GM19467 (cell line): ENCODE data around the gene RNF41.
"Not testable (repeated sequence)": the region's sequence is repeated elsewhere in the genome, so short reads cannot be mapped to it uniquely, and the experiment has no call there.

Source experiments
- ATAC-seq: cut with Tn5 transposase; IDR thresholded peaks from one replicate; pipeline ENCODE4 v1.9.1; 2021; ENCODE audit warnings: mild to moderate bottlenecking, moderate library complexity; ENCODE audit not compliant: unreplicated experiment

RNF41 gene

GRCh38 chr12:56213878-56214277 lies 7.8 kb downstream of the RNF41 start:
- no peak for ATAC-seq

- ATAC-seq, result no peak
Measured at GRCh38 chr12:56212361-56212760, 9.4 kb downstream of the RNF41 start.

DNA sequence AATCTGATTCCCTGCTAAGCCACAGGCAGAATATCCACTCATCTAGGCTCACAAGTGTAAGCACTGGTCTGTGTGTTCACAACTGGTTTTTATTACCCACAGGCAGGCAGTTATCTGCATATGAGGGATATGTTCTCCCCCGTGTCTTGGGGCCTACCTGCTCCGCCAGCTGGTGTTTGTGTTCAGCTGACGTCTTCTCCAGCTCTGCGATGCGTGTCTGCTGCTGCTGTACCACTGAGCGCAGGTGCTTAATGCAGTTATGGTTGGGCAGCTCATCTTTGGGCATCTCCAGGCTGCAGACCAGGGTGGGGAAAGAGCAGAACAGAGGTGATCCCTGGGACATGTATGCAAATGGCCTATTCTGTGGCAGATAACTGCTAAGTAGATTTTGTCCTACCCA lies 13.7 kb downstream of the RNF41 start:
- no peak for ATAC-seq

GRCh38 chr12:56206452-56207166 lies 15.1 kb downstream of the RNF41 start:
- no peak for ATAC-seq

GRCh38 chr12:56205445-56205844 lies 16.3 kb downstream of the RNF41 start:
- ATAC-seq, result no peak

DNA sequence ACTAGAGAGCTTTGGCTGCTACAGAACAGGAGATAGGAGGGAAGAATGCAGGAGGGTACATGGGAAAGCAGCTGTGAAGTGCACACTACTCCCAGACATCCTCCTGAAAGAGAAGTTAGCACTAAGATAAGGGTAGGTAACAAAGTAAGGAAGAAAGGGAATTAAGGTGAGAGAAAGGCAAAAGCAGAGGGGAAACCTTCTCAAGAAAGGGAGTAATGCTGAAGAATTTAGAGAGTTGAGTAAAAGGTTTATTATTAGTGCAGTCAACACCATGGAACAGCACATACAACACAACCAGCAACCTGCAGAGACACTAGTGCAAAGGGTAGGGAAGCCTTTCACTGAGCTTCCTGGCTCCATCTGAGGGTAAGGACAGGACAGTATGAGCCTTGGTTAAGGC lies 17.4 kb downstream of the RNF41 start:
- ATAC-seq, result no peak

DNA sequence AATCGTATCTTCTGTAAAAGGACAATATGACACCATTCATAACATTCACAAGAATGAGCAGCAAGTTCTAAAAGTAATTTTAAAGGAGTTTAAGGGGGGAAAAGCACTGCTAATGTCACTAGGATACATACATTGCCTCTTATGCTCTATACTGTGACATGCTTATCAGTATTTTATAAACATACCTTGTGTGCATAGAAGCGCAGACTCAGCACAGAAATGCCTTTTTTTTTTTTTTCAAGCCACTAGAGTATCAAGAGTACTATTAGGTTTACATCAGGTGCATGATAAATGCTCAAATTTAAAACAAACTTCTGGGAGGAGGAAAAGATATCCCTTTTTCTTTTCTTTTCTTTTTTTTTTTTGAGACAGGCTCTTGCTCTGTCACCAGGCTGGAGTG lies 18.9 kb downstream of the RNF41 start:
- no peak for ATAC-seq

DNA sequence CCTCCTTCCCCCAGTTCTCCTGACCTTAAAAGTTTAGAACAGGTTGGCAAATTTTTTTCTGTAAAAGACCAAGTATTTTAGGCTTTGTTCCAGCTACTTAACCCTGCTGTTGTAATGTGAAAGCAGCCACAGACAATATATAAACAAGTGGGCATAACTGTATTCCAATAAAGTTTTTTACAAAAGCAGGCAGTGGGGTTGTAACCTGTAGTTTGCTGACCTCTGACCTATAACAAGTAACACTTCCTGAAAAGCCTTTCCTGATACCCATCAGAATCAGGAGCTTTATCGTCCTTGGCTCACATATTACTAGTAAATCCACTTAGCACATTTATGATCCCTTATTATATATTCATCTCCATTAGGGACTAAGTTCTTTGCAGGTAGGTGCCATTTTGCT lies 19.4 kb downstream of the RNF41 start:
- no peak for ATAC-seq

DNA sequence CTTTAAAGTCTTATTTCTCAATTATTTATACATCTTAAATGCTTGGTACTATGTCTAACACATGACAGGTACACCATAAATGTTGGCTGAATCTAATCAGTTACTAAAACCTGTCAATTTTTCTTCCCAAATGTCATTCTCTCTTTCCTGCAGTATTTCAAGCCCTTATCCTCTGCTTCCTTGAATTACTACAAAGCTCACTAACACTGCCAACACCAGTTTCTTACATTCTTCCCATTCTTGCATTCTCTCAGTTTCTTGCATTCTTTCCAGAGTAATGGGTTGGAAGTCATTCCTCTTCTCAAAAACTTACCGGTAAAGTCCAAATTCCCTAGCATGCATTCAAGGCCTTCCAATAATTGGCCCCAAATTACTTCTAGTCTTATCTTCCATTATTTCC lies 22.9 kb downstream of the RNF41 start:
- no peak for ATAC-seq

- ATAC-seq, result no peak
Measured at GRCh38 chr12:56197921-56198635, 23.6 kb downstream of the RNF41 start.

GRCh38 chr12:56196818-56197550 lies 24.7 kb downstream of the RNF41 start:
- ATAC-seq, result not testable (repeated sequence)

- ATAC-seq, result no peak
Measured at GRCh38 chr12:56193025-56193578, 28.6 kb downstream of the RNF41 start.

DNA sequence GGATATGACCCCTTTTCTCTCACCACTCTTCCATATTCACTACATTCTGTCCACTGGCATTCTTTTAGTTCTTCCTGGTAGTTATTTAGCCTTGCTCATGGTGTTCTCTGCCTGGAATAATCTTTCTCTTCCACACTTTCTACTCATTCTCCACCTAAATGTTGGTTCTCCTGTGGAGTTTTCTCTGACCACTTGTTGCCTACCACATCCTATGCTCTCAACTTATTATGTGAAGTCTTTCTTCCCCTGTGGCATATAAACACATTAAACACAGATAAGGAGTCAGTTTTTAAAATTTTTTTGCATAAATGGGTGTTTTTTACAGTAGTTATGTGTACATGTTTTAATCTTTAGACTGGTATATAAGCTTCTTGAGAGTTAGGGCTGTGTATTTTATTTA lies 29.1 kb downstream of the RNF41 start:
- no peak for ATAC-seq

DNA sequence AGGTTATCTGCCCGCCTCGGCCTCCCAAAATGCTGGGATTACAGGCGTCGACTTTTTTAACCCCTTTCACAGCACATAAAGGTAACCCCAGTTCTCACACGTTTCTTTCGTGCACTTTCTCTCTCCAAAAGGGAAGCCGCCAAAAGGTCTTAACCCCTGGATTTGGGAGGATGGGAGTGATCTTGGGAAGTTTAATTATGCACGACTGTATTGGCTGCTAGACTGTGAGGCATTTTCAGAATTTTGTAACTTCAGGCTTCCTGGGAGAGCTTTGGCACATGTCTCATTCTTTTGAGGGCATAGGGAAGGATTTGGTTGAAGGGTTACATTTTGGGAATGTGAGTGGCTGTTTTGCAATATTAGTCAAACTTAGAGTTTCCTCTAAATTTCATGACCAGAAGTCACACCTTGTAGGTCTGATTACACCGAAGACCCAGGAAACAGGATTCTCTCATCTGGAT lies 31.0 kb downstream of the RNF41 start:
- no peak for ATAC-seq

- peak; percentile 30 for ATAC-seq
Measured at GRCh38 chr12:56189918-56190694, 31.6 kb downstream of the RNF41 start.

DNA sequence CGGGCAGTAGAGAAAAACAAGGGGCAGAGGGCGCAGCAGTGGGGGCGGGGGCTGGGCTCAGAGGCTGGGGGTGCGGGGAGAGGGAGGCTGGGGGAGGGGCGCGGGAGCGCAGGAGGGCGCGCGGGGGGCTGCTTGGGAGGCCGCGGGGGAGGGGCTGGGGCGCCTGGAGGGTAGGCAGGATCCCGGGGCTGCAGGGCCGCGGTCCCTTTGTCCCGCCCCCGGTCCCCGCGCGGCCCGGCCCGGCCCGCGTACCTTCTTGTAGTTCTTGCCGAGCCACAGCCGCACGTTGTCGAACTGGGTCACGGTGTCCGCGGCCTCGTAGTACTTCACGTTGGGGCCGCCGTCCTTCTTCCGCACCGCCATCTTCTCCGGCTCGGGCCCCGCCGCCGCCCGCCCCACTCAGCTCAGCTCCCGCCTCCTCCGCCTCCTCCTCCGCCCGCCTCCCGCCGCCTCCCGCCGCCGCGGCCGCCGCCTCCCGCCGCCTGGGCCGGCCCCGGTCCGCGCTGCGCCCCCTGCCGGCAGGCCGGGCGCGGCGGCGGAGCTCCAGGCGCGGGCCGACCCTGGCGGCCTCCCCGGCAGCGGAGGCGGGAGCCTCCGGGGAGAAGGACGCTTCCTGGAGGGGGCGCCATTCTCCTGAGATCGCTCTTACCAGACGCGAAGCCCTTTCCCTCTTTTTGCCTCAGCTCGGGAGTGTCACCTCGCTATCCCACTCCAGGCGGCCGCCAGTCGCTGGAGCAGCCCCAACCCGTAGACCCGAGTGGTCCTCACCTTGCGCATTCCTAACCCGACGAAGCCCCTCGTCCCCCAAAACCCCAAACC lies 32.4 kb downstream of the RNF41 start, which contains the start of gene SMARCC2:
SMARCC2 (minus strand) TSS at position 385 of the 819 bp plus-strand sequence; CDS start at position 363, 22 bp downstream.
- ATAC-seq, result peak; percentile 69

DNA sequence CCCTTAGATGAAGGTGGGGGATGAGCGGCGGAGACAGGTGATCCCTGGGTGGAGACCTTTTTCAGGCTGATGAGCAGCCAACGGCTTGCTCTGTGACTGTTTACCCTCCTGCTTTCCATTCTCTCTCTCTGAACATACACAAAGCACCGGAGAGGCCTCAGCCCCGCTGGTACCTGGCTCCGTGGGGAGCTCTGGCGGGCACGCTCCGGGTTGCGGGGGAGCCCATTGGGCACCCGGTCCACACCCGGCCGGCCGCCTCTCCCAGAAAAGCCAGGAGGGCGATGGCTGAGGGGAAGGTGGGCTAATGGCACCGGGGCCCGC lies 33.0 kb downstream of the RNF41 start:
- ATAC-seq, result no peak

- ATAC-seq, result no peak
Measured at GRCh38 chr12:56188131-56188777, 33.5 kb downstream of the RNF41 start.

DNA sequence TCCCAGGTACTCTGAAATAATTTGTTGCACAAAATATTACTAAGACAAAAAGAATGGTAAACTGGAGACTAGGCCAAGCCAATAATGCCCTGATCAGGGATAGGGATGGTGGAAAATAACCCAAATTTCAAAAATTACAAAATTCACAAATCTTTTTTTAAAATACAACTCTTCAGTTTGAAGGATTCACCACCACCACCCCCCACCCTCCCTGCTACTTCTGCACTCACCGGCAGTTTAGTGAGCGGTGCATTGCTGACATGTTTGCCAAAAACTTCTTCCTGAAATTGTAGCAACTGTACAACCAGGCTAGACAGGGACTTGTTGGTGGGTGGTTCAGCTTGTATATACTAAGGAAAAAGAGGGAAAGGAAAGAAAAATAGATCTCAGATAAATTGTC lies 34.8 kb downstream of the RNF41 start:
- no peak for ATAC-seq
